Endometrium (tissue), 2 donors: ENCODE results near the gene CHMP6.
"Not testable (repeated sequence)": the region's sequence is repeated elsewhere in the genome, so short reads cannot be mapped to it uniquely, and the experiment has no call there.

Source experiments
- FAIRE-seq: peaks from 2 replicates; lab custom pipeline; 2012; peaks lifted over from hg19 to GRCh38; lab: Jason Lieb, UNC
- donor health status: control.
- donor health status: control.

The CHMP6 gene

GRCh38 chr17:81030312-81030711 lies 38.7 kb downstream of the CHMP6 start:
- FAIRE-seq, result not testable (repeated sequence)

DNA sequence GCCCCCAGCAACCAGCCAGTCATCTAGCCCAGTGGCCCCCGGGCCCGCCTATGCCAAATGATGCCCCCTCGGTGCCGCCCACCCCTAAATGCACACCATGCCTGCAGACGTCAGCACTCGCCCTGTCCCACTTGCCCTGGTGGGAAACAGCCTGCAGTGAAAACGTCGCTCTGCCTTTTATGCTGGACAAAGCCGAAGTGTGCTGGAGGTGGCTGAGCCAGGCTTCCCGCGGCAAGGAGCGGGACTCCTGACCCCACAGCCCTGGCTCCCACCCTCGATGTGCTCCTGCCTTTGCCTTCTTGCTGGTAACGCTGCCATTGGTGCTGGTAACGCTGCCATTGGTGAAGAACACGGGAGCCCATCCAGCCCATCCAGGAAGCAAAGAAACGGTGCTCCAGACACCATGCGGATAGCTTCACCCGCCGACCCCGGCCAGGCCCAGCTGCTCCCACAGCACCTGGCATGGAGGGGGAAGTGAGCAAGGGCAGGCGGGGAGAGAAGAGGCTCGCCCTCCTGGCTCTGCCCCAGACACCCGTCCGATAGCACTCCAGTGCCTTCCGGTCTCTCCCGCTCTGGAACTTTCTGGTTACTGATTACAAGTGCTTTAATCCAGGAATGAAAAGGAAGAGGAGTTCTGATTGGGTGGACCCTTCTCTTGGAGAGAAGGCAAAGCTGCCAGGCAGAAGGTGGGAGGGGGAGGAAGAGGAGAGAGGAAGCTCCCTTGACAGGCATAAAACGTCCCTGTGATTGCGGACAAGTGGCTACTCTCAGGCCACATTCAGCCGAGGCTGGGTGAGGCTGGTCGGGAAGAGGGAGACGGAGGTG lies 39.3 kb downstream of the CHMP6 start:
- no peak for FAIRE-seq

DNA sequence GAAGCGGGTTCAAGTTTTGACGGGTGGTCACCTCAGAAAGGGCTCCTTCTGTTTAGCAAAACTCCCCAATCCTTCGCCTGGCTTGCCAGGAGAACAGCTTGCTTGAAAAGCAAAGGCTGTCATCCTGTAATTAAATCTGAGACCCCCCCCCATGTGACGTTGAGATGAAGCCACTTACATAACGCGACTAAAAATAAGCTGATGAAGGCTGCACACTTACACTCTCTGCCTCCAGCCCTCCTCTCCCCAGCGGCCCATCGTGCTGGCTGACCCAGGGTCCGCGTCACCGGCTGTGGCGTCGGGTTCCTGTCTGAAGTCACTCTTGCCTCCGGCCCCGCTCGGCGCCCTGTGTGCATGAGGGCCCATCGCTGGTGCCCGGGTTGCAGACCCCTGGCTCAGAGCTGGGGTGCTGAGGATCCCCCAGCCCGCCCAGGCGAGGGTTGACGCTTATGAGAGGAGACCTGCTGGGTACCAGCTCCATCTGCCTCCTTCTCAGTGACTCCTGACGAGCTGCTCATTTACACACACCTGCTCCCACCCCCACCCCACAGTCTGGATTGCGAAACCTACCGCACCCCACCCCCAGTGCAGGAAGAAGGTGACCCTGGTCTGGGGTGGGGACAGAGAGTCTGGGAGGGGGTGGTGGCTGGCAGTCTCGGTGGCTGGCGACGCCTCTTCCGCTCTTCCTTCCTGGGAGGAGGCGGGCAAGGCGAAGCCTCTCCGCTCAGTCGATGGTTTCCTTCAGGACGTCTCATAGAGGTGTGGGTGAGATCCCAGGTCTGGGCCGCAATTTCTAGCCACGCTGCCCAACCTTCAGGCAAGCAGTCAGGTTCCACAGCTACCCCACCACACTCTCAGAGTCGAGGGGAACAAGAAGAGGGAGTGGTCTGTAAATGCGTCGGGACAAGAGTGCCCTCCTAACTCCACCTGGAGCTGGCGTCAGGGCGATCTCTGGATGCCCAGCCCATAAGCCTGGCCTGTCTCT lies 40.2 kb downstream of the CHMP6 start:
- FAIRE-seq, result no peak

GRCh38 chr17:81032641-81033480 lies 41.2 kb downstream of the CHMP6 start:
- FAIRE-seq, result no peak

- FAIRE-seq, result no peak
These were observed 42.0 kb downstream of the CHMP6 start for GRCh38 chr17:81033535-81034167.

- no peak for FAIRE-seq
These were observed 42.6 kb downstream of the CHMP6 start for GRCh38 chr17:81034168-81034777.

- no peak for FAIRE-seq
These were observed 43.3 kb downstream of the CHMP6 start, which contains the start of gene BAIAP2 for GRCh38 chr17:81034779-81035520. Gene BAIAP2 (plus strand): TSS chr17:81035151. CDS start chr17:81035255, 104 bp downstream.

DNA sequence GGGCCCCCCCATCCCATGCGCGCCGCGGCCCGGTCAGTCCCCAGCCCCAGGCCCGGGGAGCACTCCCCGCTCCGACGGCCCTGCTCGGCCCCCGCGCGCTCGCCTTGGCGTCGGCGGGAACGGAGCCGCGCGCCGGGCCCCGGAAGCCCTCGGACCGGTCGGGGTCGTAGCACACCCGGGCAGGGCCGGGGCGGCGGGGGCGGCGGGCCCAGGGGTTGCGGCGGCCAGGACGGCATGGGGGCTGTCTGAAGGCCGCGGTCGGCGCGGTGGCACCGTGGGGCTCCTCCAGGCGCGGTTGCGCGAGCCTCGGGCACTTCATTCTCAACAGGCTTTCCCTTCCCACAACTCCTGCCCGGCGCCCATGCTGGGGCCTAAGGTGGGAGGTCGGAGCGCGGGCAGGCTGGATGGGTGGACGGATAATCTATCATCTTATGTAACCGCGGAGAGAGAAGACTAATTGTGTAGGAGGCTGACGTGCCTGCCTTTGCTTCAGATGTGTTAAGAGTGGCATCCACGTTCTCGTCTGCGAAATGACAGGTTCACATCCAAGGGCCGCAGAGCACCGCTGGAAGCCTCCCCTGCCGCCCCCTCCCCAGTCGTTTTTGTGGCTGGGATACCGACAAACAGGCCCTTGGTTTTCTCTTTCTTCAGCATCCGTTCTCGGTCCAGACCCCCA lies 44.0 kb downstream of the CHMP6 start:
- FAIRE-seq, result no peak

DNA sequence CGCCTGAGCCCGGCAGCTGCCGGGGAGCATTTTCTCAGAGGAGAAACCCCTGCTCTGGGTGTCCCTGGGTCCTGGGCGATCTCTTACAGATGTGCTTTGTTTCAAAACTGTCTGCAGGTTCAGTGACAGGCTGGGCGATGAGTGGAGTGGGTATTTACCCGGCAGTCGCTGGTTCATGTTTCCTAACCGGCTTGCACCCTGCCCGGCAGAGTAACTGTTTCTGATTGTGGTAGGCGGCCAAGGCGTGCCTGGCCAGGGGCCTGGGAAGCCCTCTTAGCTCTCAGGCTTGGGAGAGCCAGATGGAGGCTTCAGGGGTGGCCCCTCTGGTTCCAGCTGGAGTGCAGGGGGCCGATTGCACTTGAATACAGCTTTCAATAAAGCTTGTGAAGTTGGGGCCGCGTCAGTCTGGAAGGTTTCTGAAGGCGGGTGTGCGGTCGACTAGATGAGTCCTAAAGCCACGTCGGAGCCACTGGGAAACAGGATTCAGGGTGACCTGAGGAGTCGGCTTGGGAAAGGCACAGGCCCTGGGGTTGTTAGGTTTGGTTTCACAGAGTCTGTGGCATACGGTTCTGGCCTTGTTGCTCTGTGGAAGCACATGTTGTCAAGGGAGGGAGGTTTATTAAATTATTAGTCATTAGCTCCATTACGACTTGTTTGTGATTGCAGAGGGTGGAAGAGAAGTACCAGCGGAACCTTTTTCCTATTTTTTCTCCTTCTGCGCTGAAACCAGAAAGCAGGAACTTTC lies 44.7 kb downstream of the CHMP6 start:
- FAIRE-seq, result no peak

GRCh38 chr17:81037026-81037797 lies 45.6 kb downstream of the CHMP6 start:
- FAIRE-seq, result no peak

- no peak for FAIRE-seq
These were observed 46.4 kb downstream of the CHMP6 start for GRCh38 chr17:81037798-81038733.

GRCh38 chr17:81039096-81039495 lies 47.5 kb downstream of the CHMP6 start:
- FAIRE-seq, result no peak

GRCh38 chr17:81039854-81040758 lies 48.5 kb downstream of the CHMP6 start:
- no peak for FAIRE-seq

DNA sequence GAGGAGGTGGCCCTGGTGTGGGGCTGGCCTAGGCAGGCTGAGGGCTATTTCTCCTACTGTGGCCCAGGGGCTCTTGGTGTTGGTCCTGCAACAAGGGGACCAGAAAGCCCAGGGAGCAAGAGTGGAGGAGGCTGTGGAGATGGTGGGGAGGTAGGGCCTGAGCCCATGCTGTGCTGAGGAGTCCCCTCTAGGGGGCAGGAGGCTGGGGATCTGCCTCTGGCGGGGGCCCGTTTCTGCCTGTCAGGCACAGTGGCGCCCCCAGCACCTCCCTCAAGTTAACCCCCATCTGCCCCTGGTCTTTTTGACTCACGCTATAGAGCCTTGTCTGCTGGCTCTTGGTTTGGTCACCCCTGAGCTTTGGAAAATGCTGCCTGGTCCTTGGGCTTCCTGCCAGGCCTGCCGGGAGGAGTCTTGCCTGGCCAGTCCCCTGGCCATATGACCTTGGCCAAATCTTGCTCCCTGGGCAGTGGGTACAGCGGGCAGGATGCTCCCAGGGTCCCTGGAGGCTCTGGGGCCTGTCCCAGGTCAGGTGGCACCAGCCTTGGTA lies 49.2 kb downstream of the CHMP6 start:
- no peak for FAIRE-seq

DNA sequence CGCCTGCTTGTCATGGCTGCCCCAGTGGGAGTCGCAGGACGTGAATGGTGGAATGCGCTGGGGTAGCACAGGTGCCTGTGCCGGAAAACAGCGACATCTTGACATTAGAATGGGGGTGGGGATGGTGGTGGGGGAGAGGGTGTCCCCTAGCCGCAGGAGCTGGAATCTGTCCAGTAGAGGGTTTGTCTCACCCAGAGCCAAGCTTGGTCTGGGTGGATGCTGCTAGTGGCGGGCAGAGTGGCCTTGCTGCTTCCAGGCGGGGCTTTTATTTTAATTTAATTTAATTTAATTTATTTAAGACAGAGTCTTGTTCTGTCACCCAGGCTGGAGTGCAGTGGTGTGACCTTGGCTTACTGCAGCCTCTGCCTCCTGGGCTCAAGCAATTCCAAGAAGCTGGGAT lies 51.0 kb downstream of the CHMP6 start:
- no peak for FAIRE-seq

DNA sequence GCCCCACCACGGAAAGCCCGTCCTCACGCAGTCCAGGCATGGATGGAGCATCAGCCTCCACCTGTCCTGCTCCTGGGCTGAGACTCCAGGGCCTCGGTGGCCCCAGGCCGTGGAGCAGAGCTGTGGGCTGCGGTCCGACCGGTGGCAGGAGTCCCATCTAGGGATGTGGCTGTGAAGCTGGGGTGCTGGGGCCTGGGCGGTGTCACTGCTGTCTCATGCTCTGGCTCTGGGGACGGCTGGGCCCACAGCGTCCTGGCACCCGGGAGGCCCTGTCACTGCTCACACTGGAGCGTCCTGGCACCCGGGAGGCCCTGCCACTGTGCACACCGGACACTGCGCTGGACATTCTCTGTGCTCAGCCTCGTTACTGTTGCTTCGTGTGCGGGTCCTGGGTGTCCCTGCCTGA lies 51.7 kb downstream of the CHMP6 start:
- no peak for FAIRE-seq
